HEK293 (cell line): ENCODE data around the gene EXD1.

Source experiments
- CTCF ChIA-PET: fragments of 350-600 bp; formaldehyde crosslinking; extraction: SDS; loops from one replicate; lab custom pipeline; 2021; ENCODE audit warnings: antibody characterized with exemption; lab: Yijun Ruan, JAX
- POLR2A ChIA-PET: fragments of 300-600 bp; formaldehyde crosslinking; extraction: SDS; loops from one replicate; lab custom pipeline; 2020; ENCODE audit warnings: antibody characterized with exemption, inconsistent platforms; lab: Yijun Ruan, JAX
- H3K27ac ChIP-seq: fragments of 200-500 bp; sonication (Bioruptor generic); 2 replicates; pipeline ENCODE4 v1.5.1; 2014; ENCODE audit warnings: low read depth, low read length, control low read depth, inconsistent platforms; ENCODE audit errors: extremely low read depth
- H3K36me3 ChIP-seq, 2 experiments: fragments of 200-500 bp in 1 of 2; sonication (Bioruptor generic) in 1 of 2; 1 replicate in 1 of 2; 2 replicates in 1 of 2; pipeline ENCODE4 v1.5.1; 2014 to 2017; ENCODE audit warnings: inconsistent platforms in 2 of 2, low read length in 2 of 2; ENCODE audit not compliant: control insufficient read depth in 2 of 2, insufficient read depth in 1 of 2
- H3K4me1 ChIP-seq: fragments of 200-500 bp; sonication (Bioruptor generic); 2 replicates; pipeline ENCODE4 v1.5.1; 2014; ENCODE audit warnings: mild to moderate bottlenecking, low read length, inconsistent platforms; ENCODE audit not compliant: control insufficient read depth, insufficient read depth
- H3K4me3 ChIP-seq: 2 replicates; pipeline ENCODE4 v1.5.1; 2011; ENCODE audit warnings: low read depth, mild to moderate bottlenecking, control low read depth, low read length, moderate library complexity
- H3K9me3 ChIP-seq: fragments of 200-500 bp; sonication (Bioruptor generic); 2 replicates; pipeline ENCODE4 v1.5.1; 2014; ENCODE audit warnings: low read depth, low read length, inconsistent platforms; ENCODE audit not compliant: control insufficient read depth, insufficient read depth
- CTCF ChIP-seq: fragments of 450-650 bp; formaldehyde crosslinking; IDR thresholded peaks from 2 replicates; pipeline ENCODE4 v1.5.1; 2016; ENCODE audit warnings: missing biosample characterization, missing genetic modification characterization
- EGR2 ChIP-seq: fragments of 450-650 bp; formaldehyde crosslinking; IDR thresholded peaks from 2 replicates; pipeline ENCODE4 v1.5.1; 2016; ENCODE audit warnings: low read depth, missing biosample characterization, missing genetic modification characterization
- GLI4 ChIP-seq: fragments of 450-650 bp; formaldehyde crosslinking; IDR thresholded peaks from 2 replicates; pipeline ENCODE4 v1.5.1; 2016; ENCODE audit warnings: missing biosample characterization, missing genetic modification characterization
- GLIS1 ChIP-seq: fragments of 450-650 bp; formaldehyde crosslinking; IDR thresholded peaks from 2 replicates; pipeline ENCODE4 v1.5.1; 2016; ENCODE audit warnings: missing biosample characterization, missing genetic modification characterization
- IKZF3 ChIP-seq: fragments of 450-650 bp; IDR thresholded peaks from 2 replicates; pipeline ENCODE4 v1.5.0; 2018; ENCODE audit warnings: missing biosample characterization, mild to moderate bottlenecking, missing genetic modification characterization, moderate library complexity
- MEIS1 ChIP-seq: sonication (generic); formaldehyde crosslinking; IDR thresholded peaks from 2 replicates; pipeline ENCODE4 v1.8.1; 2022; ENCODE audit warnings: missing genetic modification reagents, mild to moderate bottlenecking, borderline replicate concordance
- PRDM10 ChIP-seq: fragments of 450-650 bp; formaldehyde crosslinking; IDR thresholded peaks from 2 replicates; pipeline ENCODE4 v1.5.1; 2016; ENCODE audit warnings: missing biosample characterization, missing genetic modification characterization
- TCF7L2 ChIP-seq: IDR thresholded peaks from 2 replicates; pipeline ENCODE4 v1.6.1; 2011; ENCODE audit warnings: low read depth, mild to moderate bottlenecking, inconsistent platforms, low read length, moderate library complexity, borderline replicate concordance
- ZNF155 ChIP-seq: fragments of 450-650 bp; formaldehyde crosslinking; IDR thresholded peaks from 2 replicates; pipeline ENCODE4 v1.5.1; 2016; ENCODE audit warnings: missing biosample characterization, missing genetic modification characterization
- ZNF221 ChIP-seq: fragments of 450-650 bp; formaldehyde crosslinking; IDR thresholded peaks from 2 replicates; pipeline ENCODE4 v1.5.1; 2017; ENCODE audit warnings: missing biosample characterization, missing genetic modification characterization, borderline replicate concordance
- ZNF354C ChIP-seq: fragments of 450-650 bp; formaldehyde crosslinking; IDR thresholded peaks from 2 replicates; pipeline ENCODE4 v1.5.1; 2016; ENCODE audit warnings: missing biosample characterization, missing genetic modification characterization, low read depth, borderline replicate concordance
- ZNF623 ChIP-seq: fragments of 450-650 bp; formaldehyde crosslinking; IDR thresholded peaks from 2 replicates; pipeline ENCODE4 v1.5.1; 2016; ENCODE audit warnings: missing biosample characterization, missing genetic modification characterization
- ZNF626 ChIP-seq: fragments of 450-650 bp; sonication (Bioruptor Pico); formaldehyde crosslinking; IDR thresholded peaks from 2 replicates; pipeline ENCODE4 v1.5.1; 2018; ENCODE audit warnings: missing biosample characterization, missing genetic modification characterization, inconsistent platforms
- ZSCAN30 ChIP-seq: fragments of 450-650 bp; IDR thresholded peaks from 2 replicates; pipeline ENCODE4 v1.5.1; 2018; ENCODE audit warnings: missing biosample characterization, mild to moderate bottlenecking, missing genetic modification characterization, moderate library complexity

The EXD1 gene

GRCh38 chr15:41276831-41277230 lies 46.3 kb upstream of the EXD1 start:
- CTCF ChIA-PET: no interaction called here
- Histone ChIP-seq H3K27ac (no peak overlapping the region), H3K36me3 (peaks cover 0 to 24% of the 10 kb centered on the region in 2 experiments), H3K9me3 (no peaks in the 10 kb centered on the region), H3K4me3 (no peak overlapping the region), H3K4me1 (no peaks in the 10 kb centered on the region)
- no peak for TF ChIP-seq ZNF623 (tag by site-specific recombination)
- TF ChIP-seq PRDM10 (tag by site-specific recombination): peak; percentile 29; the same call in 1 of the 2 replicates
- POLR2A ChIA-PET: no interaction called here

- POLR2A ChIA-PET: interaction anchor here (0.6 kb wide), 1 partner anchor 20 kb away, joined by 3 read pairs; no protein-coding TSS in a partner anchor
- TF ChIP-seq GLIS1 (tag by site-specific recombination) (peak; percentile 62), ZSCAN30 (no peak)
- Histone ChIP-seq H3K4me1 (no peaks in the 10 kb centered on the region), H3K4me3 (no peak overlapping the region), H3K27ac (no peak overlapping the region), H3K9me3 (no peaks in the 10 kb centered on the region), H3K36me3 (peaks cover 4 to 12% of the 10 kb centered on the region in 2 experiments; a peak in 2 of 3 replicates)
- CTCF ChIA-PET: no interaction called here
These were observed 39.3 kb upstream of the EXD1 start for GRCh38 chr15:41269887-41270286.

GRCh38 chr15:41263891-41264351 lies 33.4 kb upstream of the EXD1 start:
- no peak for TF ChIP-seq CTCF
- no peak for TF ChIP-seq ZNF354C (tag by site-specific recombination)
- no peak for TF ChIP-seq MEIS1 (CRISPR knock-in tag)
- no peak for TF ChIP-seq IKZF3 (tag by site-specific recombination)
- TF ChIP-seq ZNF155 (tag by site-specific recombination): no peak
- no peak for TF ChIP-seq GLI4 (tag by site-specific recombination)
- TF ChIP-seq ZNF221 (tag by site-specific recombination): no peak
- TF ChIP-seq EGR2 (tag by site-specific recombination): no peak
- TF ChIP-seq, all 188 proteins: peak for 0
- ChIA-PET CTCF (no interaction called here), POLR2A (no interaction called here)

GRCh38 chr15:41262571-41262970 lies 32.0 kb upstream of the EXD1 start:
- no peaks in the 10 kb centered on the region for H3K4me1 ChIP-seq
- H3K4me3 ChIP-seq: no peak overlapping the region
- no peaks in the 10 kb centered on the region for H3K9me3 ChIP-seq
- TF ChIP-seq ZNF626 (tag by site-specific recombination) (no peak), TCF7L2 (no peak)
- ChIA-PET POLR2A (no interaction called here), CTCF (no interaction called here)
- H3K27ac ChIP-seq: no peak overlapping the region
- peaks cover 4 to 24% of the 10 kb centered on the region in 2 experiments; a peak in 2 of 3 replicates for H3K36me3 ChIP-seq

More at GRCh38 chr15:41263891-41264351, 33.4 kb upstream of the EXD1 start:
- H3K36me3 ChIP-seq: peaks cover 4 to 19% of the 10 kb centered on the region in 2 experiments; a peak in 2 of 3 replicates
- H3K4me1 ChIP-seq: no peaks in the 10 kb centered on the region
- H3K27ac ChIP-seq: no peak overlapping the region
- H3K4me3 ChIP-seq: no peak overlapping the region
- no peaks in the 10 kb centered on the region for H3K9me3 ChIP-seq
